ENCODE measurements around the gene GRXCR2. TPM values are rescaled to one million over a fixed set of nuclear protein-coding genes. Genes with fewer than 3 reads are reported as not detected.
"Not testable (repeated sequence)": the region's sequence is repeated elsewhere in the genome, so short reads cannot be mapped to it uniquely, and the experiment has no call there.

GRXCR2 gene
- polyA plus RNA-seq, 4 donors, result not detected

- Histone ChIP-seq H3K9me3 (ENCODE audit: control insufficient read depth in 2 of 2, insufficient read depth in 1 of 2, low read depth in 1 of 2, low read length in 1 of 2) (no peaks in the 10 kb centered on the region), H3K27me3 (ENCODE audit: control insufficient read depth in 3 of 3, insufficient read depth in 3 of 3, low read length in 3 of 3) (no peaks in the 10 kb centered on the region), H3K4me3 (ENCODE audit: low read depth in 1 of 3, low read length in 3 of 3) (no peak overlapping the region), H3K27ac (ENCODE audit: low read depth in 1 of 3, low read length in 2 of 3) (peak overlapping the region in 1 of 3 donors; percentile 8), H3K4me1 (ENCODE audit: control insufficient read depth in 3 of 3, insufficient read depth in 2 of 3, low read depth in 1 of 3, low read length in 2 of 3) (peaks cover 0 to 11% (median 0%) of the 10 kb centered on the region in 3 donors), H3K36me3 (ENCODE audit: control insufficient read depth in 3 of 3, insufficient read depth in 2 of 3, low read depth in 1 of 3, low read length in 3 of 3) (no peaks in the 10 kb centered on the region)
- DNase-seq (peak in 1 of 2 donors; percentile 58), FAIRE-seq (no peak)
- 55 to 67% (median 58%) methylated on average over 6 of the region's 6 CpGs for WGBS, 3 donors
These were observed 34.5 kb downstream of the GRXCR2 start for GRCh38 chr5:145838276-145838675.

GRCh38 chr5:145836241-145836640 is 36.6 kb downstream of the GRXCR2 start:
- DNase-seq; H3K9me3 ChIP-seq (ENCODE audit: control insufficient read depth in 2 of 2, insufficient read depth in 1 of 2, low read depth in 1 of 2, low read length in 1 of 2); H3K36me3 ChIP-seq (ENCODE audit: control insufficient read depth in 3 of 3, insufficient read depth in 2 of 3, low read depth in 1 of 3, low read length in 3 of 3); H3K27me3 ChIP-seq (ENCODE audit: control insufficient read depth in 3 of 3, insufficient read depth in 3 of 3, low read length in 3 of 3); FAIRE-seq: not testable (repeated sequence)
- WGBS, 3 donors, result 89 to 94% (median 94%) methylated on average over 13 of the region's 13 CpGs
- peaks cover 0 to 11% (median 2%) of the 10 kb centered on the region in 3 donors for H3K4me1 ChIP-seq (ENCODE audit: control insufficient read depth in 3 of 3, insufficient read depth in 2 of 3, low read depth in 1 of 3, low read length in 2 of 3)
- peak overlapping the region; percentile 69 to 96 (median 94) for H3K27ac ChIP-seq (ENCODE audit: low read depth in 1 of 3, low read length in 2 of 3)
- peak overlapping the region in 1 of 3 donors; percentile 75 for H3K4me3 ChIP-seq (ENCODE audit: low read depth in 1 of 3, low read length in 3 of 3)

GRCh38 chr5:145835848-145836239 is 37.0 kb downstream of the GRXCR2 start:
- H3K36me3 ChIP-seq (ENCODE audit: control insufficient read depth in 3 of 3, insufficient read depth in 2 of 3, low read depth in 1 of 3, low read length in 3 of 3), result no peaks in the 10 kb centered on the region
- H3K4me1 ChIP-seq (ENCODE audit: control insufficient read depth in 3 of 3, insufficient read depth in 2 of 3, low read depth in 1 of 3, low read length in 2 of 3), result peaks cover 0 to 11% (median 2%) of the 10 kb centered on the region in 3 donors
- H3K4me3 ChIP-seq (ENCODE audit: low read depth in 1 of 3, low read length in 3 of 3), result peak overlapping the region in 1 of 3 donors; percentile 75
- DNase-seq, result no peak
- no peaks in the 10 kb centered on the region for H3K27me3 ChIP-seq (ENCODE audit: control insufficient read depth in 3 of 3, insufficient read depth in 3 of 3, low read length in 3 of 3)
- FAIRE-seq, result no peak
- no peaks in the 10 kb centered on the region for H3K9me3 ChIP-seq (ENCODE audit: control insufficient read depth in 2 of 2, insufficient read depth in 1 of 2, low read depth in 1 of 2, low read length in 1 of 2)
- H3K27ac ChIP-seq (ENCODE audit: low read depth in 1 of 3, low read length in 2 of 3), result peak overlapping the region; percentile 69 to 96 (median 94)
- 24 to 42% (median 39%) methylated on average over 18 of the region's 18 CpGs for WGBS, 3 donors

- Histone ChIP-seq H3K4me1 (ENCODE audit: control insufficient read depth in 3 of 3, insufficient read depth in 2 of 3, low read depth in 1 of 3, low read length in 2 of 3) (peaks cover 0 to 11% (median 2%) of the 10 kb centered on the region in 3 donors), H3K9me3 (ENCODE audit: control insufficient read depth in 2 of 2, insufficient read depth in 1 of 2, low read depth in 1 of 2, low read length in 1 of 2) (no peaks in the 10 kb centered on the region), H3K36me3 (ENCODE audit: control insufficient read depth in 3 of 3, insufficient read depth in 2 of 3, low read depth in 1 of 3, low read length in 3 of 3) (no peaks in the 10 kb centered on the region), H3K4me3 (ENCODE audit: low read depth in 1 of 3, low read length in 3 of 3) (peak within 1 kb of the TSS; percentile 53 to 75 (median 61)), H3K27ac (ENCODE audit: low read depth in 1 of 3, low read length in 2 of 3) (peak within 1 kb of the TSS; percentile 91 to 96 (median 94)), H3K27me3 (ENCODE audit: control insufficient read depth in 3 of 3, insufficient read depth in 3 of 3, low read length in 3 of 3) (no peaks in the 10 kb centered on the region)
- 0 to 2% (median 1%) methylated on average over 70 to 71 of the region's 71 CpGs for WGBS, 3 donors
- FAIRE-seq (no peak), DNase-seq (peak; percentile 97 to 99)
These were observed 37.6 kb downstream of the GRXCR2 start, which contains the start of gene PRELID2 for GRCh38 chr5:145834917-145835847. TSS of gene PRELID2 (minus strand) at chr5:145835342. CDS start at chr5:145835251, 91 bp downstream.

GRCh38 chr5:145834554-145834916 is 38.3 kb downstream of the GRXCR2 start:
- H3K4me3 ChIP-seq (ENCODE audit: low read depth in 1 of 3, low read length in 3 of 3), result peak overlapping the region; percentile 53 to 75 (median 61)
- peak overlapping the region; percentile 91 to 96 (median 94) for H3K27ac ChIP-seq (ENCODE audit: low read depth in 1 of 3, low read length in 2 of 3)

GRCh38 chr5:145833631-145834200 is 39.1 kb downstream of the GRXCR2 start:
- Histone ChIP-seq H3K9me3 (ENCODE audit: control insufficient read depth in 2 of 2, insufficient read depth in 1 of 2, low read depth in 1 of 2, low read length in 1 of 2) (no peaks in the 10 kb centered on the region), H3K4me3 (ENCODE audit: low read depth in 1 of 3, low read length in 3 of 3) (peak overlapping the region in 2 of 3 donors; percentile 61 to 75), H3K36me3 (ENCODE audit: control insufficient read depth in 3 of 3, insufficient read depth in 2 of 3, low read depth in 1 of 3, low read length in 3 of 3) (peaks cover 0 to 2% (median 0%) of the 10 kb centered on the region in 3 donors), H3K27ac (ENCODE audit: low read depth in 1 of 3, low read length in 2 of 3) (peak overlapping the region; percentile 45 to 94 (median 52)), H3K27me3 (ENCODE audit: control insufficient read depth in 3 of 3, insufficient read depth in 3 of 3, low read length in 3 of 3) (no peaks in the 10 kb centered on the region), H3K4me1 (ENCODE audit: control insufficient read depth in 3 of 3, insufficient read depth in 2 of 3, low read depth in 1 of 3, low read length in 2 of 3) (peaks cover 0 to 11% (median 2%) of the 10 kb centered on the region in 3 donors)
- DNase-seq (peak; percentile 49 to 64), FAIRE-seq (no peak)
- WGBS, 3 donors, result 17 to 59% (median 30%) methylated on average over 10 of the region's 10 CpGs

More at GRCh38 chr5:145834554-145834916, 38.3 kb downstream of the GRXCR2 start:
- H3K27me3 ChIP-seq (ENCODE audit: control insufficient read depth in 3 of 3, insufficient read depth in 3 of 3, low read length in 3 of 3), result no peaks in the 10 kb centered on the region
- 4 to 15% (median 14%) methylated on average over 10 of the region's 10 CpGs for WGBS, 3 donors
- no peaks in the 10 kb centered on the region for H3K36me3 ChIP-seq (ENCODE audit: control insufficient read depth in 3 of 3, insufficient read depth in 2 of 3, low read depth in 1 of 3, low read length in 3 of 3)
- DNase-seq, result peak in 1 of 2 donors; percentile 39
- H3K9me3 ChIP-seq (ENCODE audit: control insufficient read depth in 2 of 2, insufficient read depth in 1 of 2, low read depth in 1 of 2, low read length in 1 of 2), result no peaks in the 10 kb centered on the region
- H3K4me1 ChIP-seq (ENCODE audit: control insufficient read depth in 3 of 3, insufficient read depth in 2 of 3, low read depth in 1 of 3, low read length in 2 of 3), result peaks cover 0 to 11% (median 2%) of the 10 kb centered on the region in 3 donors
- FAIRE-seq, result no peak

- Histone ChIP-seq H3K9me3 (ENCODE audit: control insufficient read depth in 2 of 2, insufficient read depth in 1 of 2, low read depth in 1 of 2, low read length in 1 of 2) (no peaks in the 10 kb centered on the region), H3K36me3 (ENCODE audit: control insufficient read depth in 3 of 3, insufficient read depth in 2 of 3, low read depth in 1 of 3, low read length in 3 of 3) (peaks cover 0 to 2% (median 0%) of the 10 kb centered on the region in 3 donors), H3K27ac (ENCODE audit: low read depth in 1 of 3, low read length in 2 of 3) (no peak overlapping the region), H3K27me3 (ENCODE audit: control insufficient read depth in 3 of 3, insufficient read depth in 3 of 3, low read length in 3 of 3) (no peaks in the 10 kb centered on the region), H3K4me1 (ENCODE audit: control insufficient read depth in 3 of 3, insufficient read depth in 2 of 3, low read depth in 1 of 3, low read length in 2 of 3) (peaks cover 0 to 8% (median 2%) of the 10 kb centered on the region in 3 donors), H3K4me3 (ENCODE audit: low read depth in 1 of 3, low read length in 3 of 3) (no peak overlapping the region)
- no peak for DNase-seq
- 21 to 39% (median 25%) methylated on average over 1 of the region's 1 CpG for WGBS, 3 donors
- FAIRE-seq, result no peak
These were observed 42.2 kb downstream of the GRXCR2 start for GRCh38 chr5:145830594-145830993.

- Histone ChIP-seq H3K27me3 (ENCODE audit: control insufficient read depth in 3 of 3, insufficient read depth in 3 of 3, low read length in 3 of 3) (no peaks in the 10 kb centered on the region), H3K9me3 (ENCODE audit: control insufficient read depth in 2 of 2, insufficient read depth in 1 of 2, low read depth in 1 of 2, low read length in 1 of 2) (no peaks in the 10 kb centered on the region), H3K36me3 (ENCODE audit: control insufficient read depth in 3 of 3, insufficient read depth in 2 of 3, low read depth in 1 of 3, low read length in 3 of 3) (peaks cover 0 to 2% (median 0%) of the 10 kb centered on the region in 3 donors), H3K27ac (ENCODE audit: low read depth in 1 of 3, low read length in 2 of 3) (no peak overlapping the region), H3K4me1 (ENCODE audit: control insufficient read depth in 3 of 3, insufficient read depth in 2 of 3, low read depth in 1 of 3, low read length in 2 of 3) (peaks cover 0 to 7% (median 2%) of the 10 kb centered on the region in 3 donors), H3K4me3 (ENCODE audit: low read depth in 1 of 3, low read length in 3 of 3) (no peak overlapping the region)
- DNase-seq (peak; percentile 29 to 55), FAIRE-seq (no peak)
These were observed 43.0 kb downstream of the GRXCR2 start for GRCh38 chr5:145829708-145830361.

Data from small intestine (tissue), 7 donors.